ENCODE measurements around the gene ZFYVE26.

ZFYVE26 gene

DNA sequence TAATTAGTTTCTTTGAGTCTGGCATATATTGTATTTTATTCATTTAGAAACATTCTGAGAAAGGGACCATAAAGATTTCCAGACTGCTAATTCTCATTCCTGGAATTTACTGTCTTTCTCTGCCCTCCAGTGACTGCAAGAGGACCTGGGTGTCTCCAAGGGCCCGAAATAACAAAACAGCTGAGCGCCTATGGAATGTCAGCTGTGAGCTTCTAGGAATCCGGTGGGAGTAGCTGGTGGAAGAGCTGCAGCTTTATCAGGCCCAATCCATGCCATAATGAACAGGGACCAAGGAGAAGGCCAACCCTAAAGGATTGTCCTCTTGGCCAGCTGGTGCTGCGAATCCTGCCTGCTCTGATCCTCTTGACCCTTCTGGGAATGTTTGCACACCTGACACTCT, 82.8 kb downstream of the ZFYVE26 start:
- TF ChIP-seq, protein P1, sequence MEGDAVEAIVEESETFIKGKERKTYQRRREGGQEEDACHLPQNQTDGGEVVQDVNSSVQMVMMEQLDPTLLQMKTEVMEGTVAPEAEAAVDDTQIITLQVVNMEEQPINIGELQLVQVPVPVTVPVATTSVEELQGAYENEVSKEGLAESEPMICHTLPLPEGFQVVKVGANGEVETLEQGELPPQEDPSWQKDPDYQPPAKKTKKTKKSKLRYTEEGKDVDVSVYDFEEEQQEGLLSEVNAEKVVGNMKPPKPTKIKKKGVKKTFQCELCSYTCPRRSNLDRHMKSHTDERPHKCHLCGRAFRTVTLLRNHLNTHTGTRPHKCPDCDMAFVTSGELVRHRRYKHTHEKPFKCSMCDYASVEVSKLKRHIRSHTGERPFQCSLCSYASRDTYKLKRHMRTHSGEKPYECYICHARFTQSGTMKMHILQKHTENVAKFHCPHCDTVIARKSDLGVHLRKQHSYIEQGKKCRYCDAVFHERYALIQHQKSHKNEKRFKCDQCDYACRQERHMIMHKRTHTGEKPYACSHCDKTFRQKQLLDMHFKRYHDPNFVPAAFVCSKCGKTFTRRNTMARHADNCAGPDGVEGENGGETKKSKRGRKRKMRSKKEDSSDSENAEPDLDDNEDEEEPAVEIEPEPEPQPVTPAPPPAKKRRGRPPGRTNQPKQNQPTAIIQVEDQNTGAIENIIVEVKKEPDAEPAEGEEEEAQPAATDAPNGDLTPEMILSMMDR (IDR thresholded peaks at IDR 0.05; ENCODE audit: low read depth, low read length), result no peak
- TF ChIP-seq EZH2phosphoT487 (IDR thresholded peaks at IDR 0.05; ENCODE audit: low read depth), result no peak
- H3K9ac ChIP-seq (ENCODE audit: low read length), result no peak overlapping the region
- H3K36me3 ChIP-seq (replicated peaks; ENCODE audit: low read depth, low read length), result no peaks in the 10 kb centered on the region

DNA sequence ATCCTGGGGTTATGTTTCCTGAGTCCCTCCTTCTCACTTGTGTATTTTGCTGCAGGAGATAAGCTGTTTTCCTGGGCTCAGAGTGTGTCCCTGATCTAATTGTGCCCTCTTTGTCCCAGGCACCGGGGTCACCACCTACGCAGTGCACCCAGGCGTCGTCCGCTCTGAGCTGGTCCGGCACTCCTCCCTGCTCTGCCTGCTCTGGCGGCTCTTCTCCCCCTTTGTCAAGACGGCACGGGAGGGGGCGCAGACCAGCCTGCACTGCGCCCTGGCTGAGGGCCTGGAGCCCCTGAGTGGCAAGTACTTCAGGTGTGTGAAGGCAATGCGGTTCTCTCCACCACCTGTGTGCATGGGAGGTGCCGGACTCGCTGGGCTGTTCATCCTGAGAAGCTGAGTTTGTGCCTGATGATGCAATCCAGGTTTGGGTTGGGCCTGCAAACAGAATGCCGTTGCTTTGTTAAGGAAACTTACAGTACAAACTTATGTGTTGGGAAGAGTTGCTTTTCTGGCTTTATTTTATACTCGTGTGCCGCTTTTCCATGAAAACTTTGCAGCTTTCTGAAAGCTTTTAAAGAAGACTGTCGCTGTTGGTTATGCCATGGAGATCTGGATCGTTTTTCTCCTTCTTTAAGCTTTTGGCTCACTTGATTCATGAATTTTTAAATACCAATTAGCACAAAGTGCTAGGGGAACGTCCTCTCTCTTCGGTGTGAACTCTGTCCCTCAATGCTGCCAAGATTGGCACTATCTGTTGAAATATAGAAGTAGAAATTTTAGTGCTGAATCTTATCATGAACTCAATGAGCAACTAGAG, 87.1 kb downstream of the ZFYVE26 start:
- Histone ChIP-seq H2AFZ (ENCODE audit: low read depth, low read length) (no peak overlapping the region), H4K20me1 (ENCODE audit: insufficient read depth, low read length) (no peaks in the 10 kb centered on the region), H3K9me3 (ENCODE audit: insufficient read depth, low read length) (no peaks in the 10 kb centered on the region), H3K27me3 (ENCODE audit: low read depth, low read length) (0 out of 2 replicates have a peak, but pooled peaks cover 6% of the 10 kb centered on the region), H3K4me2 (ENCODE audit: low read length) (no peak overlapping the region), H3K9ac (ENCODE audit: low read length) (no peak overlapping the region), H3K36me3 (replicated peaks; ENCODE audit: low read depth, low read length) (no peaks in the 10 kb centered on the region), H3K79me2 (ENCODE audit: low read length) (no peaks in the 10 kb centered on the region), H3K4me1 (ENCODE audit: low read length) (no peaks in the 10 kb centered on the region), H3K27ac (ENCODE audit: low read length) (no peak overlapping the region), H3K4me3 (ENCODE audit: low read length) (no peak overlapping the region)
- no peak for TF ChIP-seq EZH2phosphoT487 (IDR thresholded peaks at IDR 0.05; ENCODE audit: low read depth)
- TF ChIP-seq, protein P1 (IDR thresholded peaks at IDR 0.05; ENCODE audit: low read depth, low read length), result no peak

More for the DNA sequence above, 82.8 kb downstream of the ZFYVE26 start:
- no peak overlapping the region for H2AFZ ChIP-seq (ENCODE audit: low read depth, low read length)
- H3K9me3 ChIP-seq (ENCODE audit: insufficient read depth, low read length), result no peaks in the 10 kb centered on the region
- H3K27me3 ChIP-seq (ENCODE audit: low read depth, low read length), result 0 out of 2 replicates have a peak, but pooled peaks cover 6% of the 10 kb centered on the region
- H3K27ac ChIP-seq (ENCODE audit: low read length), result no peak overlapping the region
- no peaks in the 10 kb centered on the region for H4K20me1 ChIP-seq (ENCODE audit: insufficient read depth, low read length)
- H3K4me1 ChIP-seq (ENCODE audit: low read length), result no peaks in the 10 kb centered on the region
- H3K79me2 ChIP-seq (ENCODE audit: low read length), result no peaks in the 10 kb centered on the region
- H3K4me3 ChIP-seq (ENCODE audit: low read length), result no peak overlapping the region
- no peak overlapping the region for H3K4me2 ChIP-seq (ENCODE audit: low read length)

DNA sequence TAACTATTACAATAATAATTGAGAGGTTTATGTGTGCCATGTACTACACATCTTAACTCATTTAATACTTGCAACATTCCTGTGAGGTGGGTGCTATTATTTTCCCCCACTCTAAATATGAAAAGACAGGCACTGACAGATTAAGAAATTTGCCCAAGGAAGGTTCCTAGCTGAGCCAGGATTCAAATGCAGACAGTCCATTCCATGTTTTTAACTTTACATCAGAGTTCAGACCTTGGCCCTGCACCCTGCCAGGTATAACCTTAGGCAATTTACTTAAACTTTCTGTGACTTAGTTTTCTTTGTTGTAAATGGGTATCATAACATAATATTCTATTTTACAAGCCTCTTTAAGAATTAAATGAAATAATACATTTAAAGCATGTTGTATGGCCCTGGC, 88.1 kb downstream of the ZFYVE26 start:
- H3K36me3 ChIP-seq (replicated peaks; ENCODE audit: low read depth, low read length), result no peaks in the 10 kb centered on the region
- H3K9ac ChIP-seq (ENCODE audit: low read length), result no peak overlapping the region
- no peaks in the 10 kb centered on the region for H3K79me2 ChIP-seq (ENCODE audit: low read length)
- no peaks in the 10 kb centered on the region for H3K9me3 ChIP-seq (ENCODE audit: insufficient read depth, low read length)
- no peaks in the 10 kb centered on the region for H4K20me1 ChIP-seq (ENCODE audit: insufficient read depth, low read length)
- no peak overlapping the region for H3K4me2 ChIP-seq (ENCODE audit: low read length)
- TF ChIP-seq, protein P1 (IDR thresholded peaks at IDR 0.05; ENCODE audit: low read depth, low read length), result no peak
- TF ChIP-seq EZH2phosphoT487 (IDR thresholded peaks at IDR 0.05; ENCODE audit: low read depth), result no peak
- H2AFZ ChIP-seq (ENCODE audit: low read depth, low read length), result no peak overlapping the region
- no peaks in the 10 kb centered on the region for H3K4me1 ChIP-seq (ENCODE audit: low read length)
- peaks cover 14% of the 10 kb centered on the region; the same call in 1 of the 2 replicates for H3K27me3 ChIP-seq (ENCODE audit: low read depth, low read length)
- no peak overlapping the region for H3K4me3 ChIP-seq (ENCODE audit: low read length)
- no peak overlapping the region for H3K27ac ChIP-seq (ENCODE audit: low read length)

DNA sequence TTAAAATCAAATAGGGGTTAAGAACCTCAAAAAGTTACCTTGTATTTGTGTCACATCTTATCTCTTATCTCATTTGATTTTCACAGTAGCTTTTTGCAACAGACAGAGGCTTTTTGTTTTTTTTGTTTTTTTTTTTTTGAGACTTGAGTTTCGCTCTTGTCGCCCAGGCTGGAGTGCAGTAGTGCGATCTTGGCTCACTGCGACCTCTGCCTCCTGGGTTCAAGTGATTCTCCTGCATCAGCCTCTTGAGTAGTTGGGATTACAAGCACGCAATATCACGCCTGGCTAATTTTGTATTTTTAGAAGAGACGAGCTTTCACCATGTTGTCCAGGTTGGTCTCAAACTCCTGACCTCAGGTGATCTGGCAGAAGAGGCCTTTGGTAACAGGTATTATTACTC, 89.0 kb downstream of the ZFYVE26 start:
- Histone ChIP-seq H3K36me3 (replicated peaks; ENCODE audit: low read depth, low read length) (no peaks in the 10 kb centered on the region), H3K79me2 (ENCODE audit: low read length) (no peaks in the 10 kb centered on the region), H3K9ac (ENCODE audit: low read length) (no peak overlapping the region), H3K4me1 (ENCODE audit: low read length) (no peaks in the 10 kb centered on the region), H3K4me3 (ENCODE audit: low read length) (no peak overlapping the region), H4K20me1 (ENCODE audit: insufficient read depth, low read length) (no peaks in the 10 kb centered on the region), H3K27me3 (ENCODE audit: low read depth, low read length) (peaks cover 19% of the 10 kb centered on the region), H3K9me3 (ENCODE audit: insufficient read depth, low read length) (no peaks in the 10 kb centered on the region), H3K4me2 (ENCODE audit: low read length) (no peak overlapping the region), H2AFZ (ENCODE audit: low read depth, low read length) (no peak overlapping the region), H3K27ac (ENCODE audit: low read length) (no peak overlapping the region)
- TF ChIP-seq EZH2phosphoT487 (IDR thresholded peaks at IDR 0.05; ENCODE audit: low read depth), result no peak
- TF ChIP-seq, protein P1 (IDR thresholded peaks at IDR 0.05; ENCODE audit: low read depth, low read length), result no peak
